GM06990 (cell line): ENCODE results near the gene LCE1A.

Experiments
- DNase-seq: peaks from one replicate; pipeline ENCODE4 v3.0.0-alpha.2; 2011; ENCODE audit not compliant: insufficient read length; ENCODE audit errors: extremely low read depth
- H3K27me3 ChIP-seq: replicated peaks from 2 replicates; pipeline ENCODE4 v1.6.0; 2011; ENCODE audit warnings: low read length; ENCODE audit not compliant: control insufficient read depth, insufficient read depth
- H3K36me3 ChIP-seq: 2 replicates; pipeline ENCODE4 v1.5.1; 2011; ENCODE audit warnings: low read length; ENCODE audit not compliant: control insufficient read depth, insufficient read depth
- H3K4me3 ChIP-seq: replicated peaks from 2 replicates; pipeline ENCODE4 v1.5.1; 2011; ENCODE audit warnings: low read depth, mild to moderate bottlenecking, control low read depth, low read length
- TF ChIP-seq, protein P1 (sequence below): IDR thresholded peaks from 2 replicates; pipeline ENCODE4 v1.5.1; 2011; ENCODE audit warnings: low read length, control low read depth, mild to moderate bottlenecking, inconsistent platforms; ENCODE audit not compliant: insufficient read depth, poor library complexity, severe bottlenecking

The LCE1A gene

DNA sequence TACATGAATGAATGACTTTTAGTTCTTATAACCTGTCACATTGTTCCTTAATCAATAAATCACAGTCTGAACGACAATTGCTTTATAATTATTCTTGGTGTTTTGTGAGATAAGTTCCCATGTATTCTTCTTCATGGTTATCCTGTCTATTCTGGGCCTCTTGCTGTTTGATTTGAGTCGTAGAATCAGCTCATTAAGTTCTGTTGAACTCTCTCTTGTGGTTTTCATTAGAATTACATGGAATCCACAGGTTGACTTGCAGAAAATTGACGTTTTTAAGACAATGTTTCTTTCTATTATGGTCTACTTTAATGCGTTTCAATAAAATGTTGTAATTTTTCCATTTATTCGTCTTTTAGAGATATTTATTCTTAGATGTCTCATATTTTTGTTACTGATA, 4.0 kb upstream of the LCE1A start:
- Histone ChIP-seq H3K27me3 (no peaks in the 10 kb centered on the region; the same call in 1 of the 2 replicates), H3K4me3 (no peak overlapping the region), H3K36me3 (no peaks in the 10 kb centered on the region)
- no peak for DNase-seq
- TF ChIP-seq, protein P1, sequence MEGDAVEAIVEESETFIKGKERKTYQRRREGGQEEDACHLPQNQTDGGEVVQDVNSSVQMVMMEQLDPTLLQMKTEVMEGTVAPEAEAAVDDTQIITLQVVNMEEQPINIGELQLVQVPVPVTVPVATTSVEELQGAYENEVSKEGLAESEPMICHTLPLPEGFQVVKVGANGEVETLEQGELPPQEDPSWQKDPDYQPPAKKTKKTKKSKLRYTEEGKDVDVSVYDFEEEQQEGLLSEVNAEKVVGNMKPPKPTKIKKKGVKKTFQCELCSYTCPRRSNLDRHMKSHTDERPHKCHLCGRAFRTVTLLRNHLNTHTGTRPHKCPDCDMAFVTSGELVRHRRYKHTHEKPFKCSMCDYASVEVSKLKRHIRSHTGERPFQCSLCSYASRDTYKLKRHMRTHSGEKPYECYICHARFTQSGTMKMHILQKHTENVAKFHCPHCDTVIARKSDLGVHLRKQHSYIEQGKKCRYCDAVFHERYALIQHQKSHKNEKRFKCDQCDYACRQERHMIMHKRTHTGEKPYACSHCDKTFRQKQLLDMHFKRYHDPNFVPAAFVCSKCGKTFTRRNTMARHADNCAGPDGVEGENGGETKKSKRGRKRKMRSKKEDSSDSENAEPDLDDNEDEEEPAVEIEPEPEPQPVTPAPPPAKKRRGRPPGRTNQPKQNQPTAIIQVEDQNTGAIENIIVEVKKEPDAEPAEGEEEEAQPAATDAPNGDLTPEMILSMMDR, result no peak

DNA sequence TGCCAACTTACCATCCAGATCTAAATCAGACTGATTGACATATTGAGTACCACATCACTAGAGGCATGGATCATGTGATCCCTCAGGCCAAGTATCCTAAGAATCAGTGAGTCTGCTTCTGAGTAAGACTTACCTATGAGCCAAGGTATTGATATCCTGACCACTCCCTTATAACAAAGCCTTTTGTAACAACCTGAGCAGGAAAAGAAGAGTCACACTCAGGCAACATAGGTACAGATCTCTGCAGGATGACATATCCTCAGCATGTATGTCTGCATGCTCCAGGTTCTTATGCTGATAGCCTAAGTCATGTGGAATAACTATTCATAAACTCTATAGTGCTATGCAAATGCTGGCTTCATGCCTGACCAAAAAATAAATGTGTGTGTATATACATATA, 2.3 kb upstream of the LCE1A start:
- Histone ChIP-seq H3K27me3 (no peaks in the 10 kb centered on the region; the same call in 1 of the 2 replicates), H3K4me3 (no peak overlapping the region), H3K36me3 (no peaks in the 10 kb centered on the region)
- DNase-seq, result no peak
- TF ChIP-seq, protein P1, result no peak

DNA sequence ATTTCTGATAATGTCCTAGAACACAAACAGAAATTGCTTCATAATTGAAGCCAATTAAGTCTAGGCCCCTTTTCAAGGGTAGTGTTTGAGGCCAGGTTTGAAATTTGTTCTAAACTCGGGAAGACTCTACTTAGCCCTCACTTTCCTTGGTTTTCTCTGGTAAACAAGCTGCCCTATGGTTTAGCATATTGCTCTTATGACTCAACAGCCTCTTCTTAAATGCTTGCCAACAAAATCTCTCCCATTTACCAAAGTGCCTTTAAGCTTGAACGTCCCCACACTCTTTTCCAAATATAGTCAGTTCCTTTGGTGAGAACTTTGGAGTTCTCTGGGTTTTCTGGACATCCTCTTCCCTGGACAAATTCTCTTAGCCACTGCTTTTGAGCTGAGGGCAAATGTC, 9.6 kb downstream of the LCE1A start:
- no peaks in the 10 kb centered on the region; the same call in 1 of the 2 replicates for H3K27me3 ChIP-seq
- no peak for DNase-seq
- TF ChIP-seq, protein P1, result no peak
- H3K4me3 ChIP-seq, result no peak overlapping the region
- H3K36me3 ChIP-seq, result no peaks in the 10 kb centered on the region

DNA sequence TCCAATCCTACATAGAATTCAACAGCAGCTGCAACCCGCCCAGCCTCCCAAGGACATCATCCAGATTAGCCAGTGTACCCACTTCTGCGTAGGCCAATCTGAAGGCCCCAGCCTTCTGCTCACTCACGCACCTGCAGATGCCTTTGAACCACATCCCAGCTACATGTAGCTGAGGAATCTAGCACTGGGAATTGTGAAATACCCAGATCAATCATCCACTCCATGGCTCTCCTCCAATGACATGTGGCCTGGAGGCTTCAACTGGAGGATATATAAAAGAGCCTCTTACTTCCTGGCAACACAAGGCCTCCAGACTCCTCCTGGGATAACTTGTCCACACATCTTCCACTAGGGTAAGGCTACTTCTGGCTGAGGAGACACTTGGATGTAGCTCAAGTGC, 15.3 kb downstream of the LCE1A start, which contains the start of gene LCE6A:
Gene LCE6A, plus strand, starts transcription at position 301 of the 400 bp plus-strand sequence. CDS start 665 bp downstream, outside the sequence.
- TF ChIP-seq, protein P1, result no peak
- DNase-seq, result no peak
- H3K36me3 ChIP-seq, result no peaks in the 10 kb centered on the region
- no peaks in the 10 kb centered on the region; the same call in 1 of the 2 replicates for H3K27me3 ChIP-seq
- no peak within 1 kb of the TSS for H3K4me3 ChIP-seq

DNA sequence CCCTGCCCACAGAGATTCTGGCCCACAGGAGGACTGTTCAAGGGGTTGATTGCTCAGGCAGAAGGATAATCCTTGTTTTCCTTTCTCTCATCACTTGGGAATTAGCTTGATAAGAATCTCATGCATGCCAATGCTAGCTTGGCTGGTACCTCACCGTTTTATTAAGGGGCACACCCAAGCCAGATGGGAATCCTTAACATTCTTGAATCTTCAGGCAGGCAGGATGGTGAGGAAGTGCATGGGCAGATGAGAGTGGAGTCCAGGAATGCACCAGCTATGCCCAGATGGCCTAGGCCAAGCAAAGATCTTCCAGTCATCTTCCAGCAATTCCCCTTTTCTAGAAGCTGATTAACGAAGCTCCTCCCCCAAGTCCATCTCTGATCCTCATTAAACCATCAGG, 28.4 kb downstream of the LCE1A start:
- TF ChIP-seq, protein P1, result no peak
- DNase-seq, result no peak

DNA sequence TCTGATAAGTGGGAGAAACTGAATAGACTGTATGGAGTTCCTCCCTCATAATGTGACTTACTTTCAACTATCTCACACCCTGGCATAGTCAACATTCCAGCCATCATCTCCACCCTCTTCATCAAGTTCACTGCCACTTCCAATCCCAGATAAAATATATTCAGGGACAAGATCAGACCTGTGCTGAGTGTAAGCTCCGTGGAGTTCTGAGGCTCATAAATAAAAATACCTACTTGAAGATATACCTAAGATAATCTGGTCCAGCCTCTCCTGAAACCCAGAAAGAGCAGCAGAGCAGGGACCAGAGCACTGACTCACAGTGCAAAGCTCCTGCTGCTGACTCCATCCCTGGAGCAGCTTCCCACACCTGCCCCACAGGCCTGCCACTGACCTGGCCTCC, 30.8 kb downstream of the LCE1A start:
- Histone ChIP-seq H3K27me3 (no peaks in the 10 kb centered on the region; the same call in none of the 2 replicates), H3K36me3 (no peaks in the 10 kb centered on the region), H3K4me3 (no peak overlapping the region)
- no peak for DNase-seq
- TF ChIP-seq, protein P1, result no peak

More for the DNA sequence above, 28.4 kb downstream of the LCE1A start:
- Histone ChIP-seq H3K27me3 (no peaks in the 10 kb centered on the region; the same call in none of the 2 replicates), H3K36me3 (no peaks in the 10 kb centered on the region), H3K4me3 (no peak overlapping the region)
